KMS-11 (cell line): ENCODE results near the gene C9orf153.
A peak's percentile ranks its signal among the peaks of the same experiment; 100 is the strongest.
"Not testable (repeated sequence)": the region's sequence is repeated elsewhere in the genome, so short reads cannot be mapped to it uniquely, and the experiment has no call there.

Experiments used
- H2AFZ ChIP-seq: fragments of 200-600 bp; sonication (generic); 2 replicates; pipeline ENCODE4 v1.6.1; 2016; ENCODE audit warnings: antibody characterized with exemption, mixed run types, low read depth
- H3K27ac ChIP-seq: fragments of 200-600 bp; sonication (generic); 2 replicates; pipeline ENCODE4 v1.6.1; 2016; ENCODE audit warnings: mild to moderate bottlenecking, mixed run types
- H3K27me3 ChIP-seq: fragments of 200-600 bp; sonication (generic); 2 replicates; pipeline ENCODE4 v1.6.1; 2017; ENCODE audit warnings: mild to moderate bottlenecking, low read depth, mixed run types, moderate library complexity; ENCODE audit not compliant: insufficient read depth
- H3K36me3 ChIP-seq: fragments of 200-600 bp; sonication (generic); 2 replicates; pipeline ENCODE4 v1.6.1; 2017; ENCODE audit warnings: mild to moderate bottlenecking, mixed run types; ENCODE audit not compliant: insufficient read depth
- H3K4me1 ChIP-seq: fragments of 200-600 bp; sonication (generic); 2 replicates; pipeline ENCODE4 v1.6.1; 2016; ENCODE audit warnings: mild to moderate bottlenecking, low read depth, mixed run types; ENCODE audit not compliant: poor library complexity, severe bottlenecking
- H3K4me2 ChIP-seq: fragments of 200-600 bp; sonication (generic); 2 replicates; pipeline ENCODE4 v1.7.0; 2016; ENCODE audit warnings: mild to moderate bottlenecking, mixed run types
- H3K4me3 ChIP-seq: fragments of 200-600 bp; sonication (generic); IDR thresholded peaks from 2 replicates; pipeline ENCODE4 v1.6.1; 2017; ENCODE audit warnings: low read depth, low read length, mixed read lengths; ENCODE audit not compliant: insufficient read depth
- H3K79me2 ChIP-seq: fragments of 200-600 bp; sonication (generic); 2 replicates; pipeline ENCODE4 v1.6.1; 2016; ENCODE audit warnings: low read depth, mixed run types; ENCODE audit not compliant: insufficient read depth
- H3K9ac ChIP-seq: fragments of 200-600 bp; sonication (generic); 2 replicates; pipeline ENCODE4 v1.6.1; 2016; ENCODE audit warnings: mild to moderate bottlenecking, mixed run types
- H4K20me1 ChIP-seq: fragments of 200-600 bp; sonication (generic); 2 replicates; pipeline ENCODE4 v1.6.1; 2016; ENCODE audit warnings: mild to moderate bottlenecking, mixed run types; ENCODE audit not compliant: insufficient read depth
- TF ChIP-seq, protein P1 (sequence below): fragments of 200-600 bp; sonication (generic); conservative IDR thresholded peaks from 2 replicates; pipeline ENCODE4 v1.6.1; 2017; ENCODE audit warnings: low read depth, mild to moderate bottlenecking, antibody characterized with exemption, low read length, moderate library complexity, mixed read lengths

The C9orf153 gene

DNA sequence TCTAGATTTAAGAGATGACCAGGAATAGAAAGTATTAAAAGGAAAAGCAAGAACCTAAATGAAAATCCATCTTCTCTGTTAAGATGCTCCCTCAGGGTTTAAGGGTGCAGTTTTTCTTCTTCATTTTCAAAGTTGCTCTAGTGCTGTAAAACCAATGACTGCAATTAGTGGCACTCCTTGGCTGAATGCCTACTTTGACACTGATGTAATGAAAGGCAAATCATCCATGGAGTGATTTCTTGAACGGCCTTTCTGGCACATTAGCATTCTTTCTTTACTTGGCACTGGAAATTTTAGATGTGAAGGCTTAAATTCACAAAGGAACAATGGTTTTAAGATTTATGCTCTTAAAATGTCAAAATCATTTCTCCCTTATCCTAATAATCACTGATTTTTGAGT is 42.2 kb upstream of the C9orf153 start:
- TF ChIP-seq, protein P1, sequence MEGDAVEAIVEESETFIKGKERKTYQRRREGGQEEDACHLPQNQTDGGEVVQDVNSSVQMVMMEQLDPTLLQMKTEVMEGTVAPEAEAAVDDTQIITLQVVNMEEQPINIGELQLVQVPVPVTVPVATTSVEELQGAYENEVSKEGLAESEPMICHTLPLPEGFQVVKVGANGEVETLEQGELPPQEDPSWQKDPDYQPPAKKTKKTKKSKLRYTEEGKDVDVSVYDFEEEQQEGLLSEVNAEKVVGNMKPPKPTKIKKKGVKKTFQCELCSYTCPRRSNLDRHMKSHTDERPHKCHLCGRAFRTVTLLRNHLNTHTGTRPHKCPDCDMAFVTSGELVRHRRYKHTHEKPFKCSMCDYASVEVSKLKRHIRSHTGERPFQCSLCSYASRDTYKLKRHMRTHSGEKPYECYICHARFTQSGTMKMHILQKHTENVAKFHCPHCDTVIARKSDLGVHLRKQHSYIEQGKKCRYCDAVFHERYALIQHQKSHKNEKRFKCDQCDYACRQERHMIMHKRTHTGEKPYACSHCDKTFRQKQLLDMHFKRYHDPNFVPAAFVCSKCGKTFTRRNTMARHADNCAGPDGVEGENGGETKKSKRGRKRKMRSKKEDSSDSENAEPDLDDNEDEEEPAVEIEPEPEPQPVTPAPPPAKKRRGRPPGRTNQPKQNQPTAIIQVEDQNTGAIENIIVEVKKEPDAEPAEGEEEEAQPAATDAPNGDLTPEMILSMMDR = no peak
- no peak overlapping the region for H2AFZ ChIP-seq
- peaks cover 71% of the 10 kb centered on the region for H3K4me1 ChIP-seq
- H3K27ac ChIP-seq = no peak overlapping the region
- H4K20me1 ChIP-seq = no peaks in the 10 kb centered on the region
- peaks cover 3% of the 10 kb centered on the region for H3K36me3 ChIP-seq
- H3K9ac ChIP-seq = no peak overlapping the region
- H3K27me3 ChIP-seq = no peaks in the 10 kb centered on the region
- H3K4me3 ChIP-seq = no peak overlapping the region
- no peaks in the 10 kb centered on the region for H3K79me2 ChIP-seq
- H3K4me2 ChIP-seq = no peak overlapping the region

DNA sequence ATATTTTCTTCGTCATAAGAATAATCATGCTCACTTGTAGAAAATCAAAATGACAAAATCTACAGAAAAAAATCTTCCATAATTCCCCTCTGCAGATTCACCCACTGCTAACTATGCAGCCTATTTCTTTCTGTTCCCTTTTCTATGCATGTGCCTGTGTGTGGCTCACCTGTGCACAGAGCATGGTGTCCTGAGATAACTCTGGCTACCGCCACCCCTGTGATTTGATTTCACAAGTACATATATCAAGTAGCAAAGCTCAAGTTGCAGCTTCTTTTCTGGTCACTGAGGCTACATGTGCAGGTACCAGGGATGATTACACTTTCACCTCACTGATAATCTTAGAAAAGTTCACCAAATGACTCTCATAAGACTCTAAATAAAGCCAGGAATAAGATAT is 41.2 kb upstream of the C9orf153 start:
- Histone ChIP-seq H3K79me2 (no peaks in the 10 kb centered on the region), H3K36me3 (peaks cover 3% of the 10 kb centered on the region), H2AFZ (no peak overlapping the region), H4K20me1 (no peaks in the 10 kb centered on the region), H3K27ac (no peak overlapping the region), H3K27me3 (no peaks in the 10 kb centered on the region), H3K9ac (no peak overlapping the region), H3K4me2 (no peak overlapping the region), H3K4me1 (peaks cover 71% of the 10 kb centered on the region), H3K4me3 (no peak overlapping the region)
- TF ChIP-seq, protein P1 = no peak

GRCh38 chr9:86298873-86299272 is 39.4 kb upstream of the C9orf153 start:
- Histone ChIP-seq H3K4me1 (peaks cover 53% of the 10 kb centered on the region), H3K4me2 (peak overlapping the region; percentile 38), H3K36me3 (peaks cover 3% of the 10 kb centered on the region)

DNA sequence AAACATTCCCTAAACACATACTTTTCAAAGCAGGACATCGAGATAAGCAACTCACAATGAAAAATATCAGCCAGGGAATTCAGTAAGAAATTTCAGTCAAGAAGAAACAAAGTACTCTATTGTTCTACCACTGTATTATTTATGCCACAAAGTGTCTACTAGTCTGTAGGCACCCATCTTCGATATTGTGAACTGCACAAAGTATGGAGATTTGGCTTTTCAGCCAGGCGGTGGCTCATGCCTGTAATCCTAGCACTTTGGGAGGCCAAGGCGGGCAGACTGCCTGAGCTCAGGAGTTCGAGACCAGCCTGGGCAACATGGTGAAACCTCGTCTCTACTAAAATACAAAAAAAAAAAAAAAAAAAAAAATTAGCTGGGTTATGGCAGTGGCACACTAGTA is 30.9 kb upstream of the C9orf153 start:
- not testable (repeated sequence) for H2AFZ ChIP-seq, H3K27ac ChIP-seq, H3K36me3 ChIP-seq, H3K79me2 ChIP-seq, H3K4me2 ChIP-seq, H3K9ac ChIP-seq, H3K27me3 ChIP-seq, H4K20me1 ChIP-seq, H3K4me3 ChIP-seq
- peaks cover 12% of the 10 kb centered on the region for H3K4me1 ChIP-seq

More at GRCh38 chr9:86298873-86299272, 39.4 kb upstream of the C9orf153 start:
- Histone ChIP-seq H3K27ac (peak overlapping the region; percentile 38; the same call in 1 of the 2 replicates), H3K79me2 (no peaks in the 10 kb centered on the region), H4K20me1 (no peaks in the 10 kb centered on the region), H3K27me3 (no peaks in the 10 kb centered on the region), H3K4me3 (no peak overlapping the region), H2AFZ (no peak overlapping the region), H3K9ac (no peak overlapping the region; the same call in 1 of the 2 replicates)
- TF ChIP-seq, protein P1 = no peak

- Histone ChIP-seq H2AFZ (no peak overlapping the region), H3K36me3 (0 out of 2 replicates have a peak, but pooled peaks cover 4% of the 10 kb centered on the region), H3K4me3 (no peak overlapping the region), H3K79me2 (no peaks in the 10 kb centered on the region), H3K9ac (no peak overlapping the region), H4K20me1 (no peaks in the 10 kb centered on the region), H3K4me2 (no peak overlapping the region), H3K27me3 (no peaks in the 10 kb centered on the region), H3K27ac (no peak overlapping the region), H3K4me1 (peaks cover 24% of the 10 kb centered on the region)
- TF ChIP-seq, protein P1 = no peak
Measured at GRCh38 chr9:86288499-86289198, 29.2 kb upstream of the C9orf153 start.
